Naive thymus-derived CD4-positive, alpha-beta T cell (primary cell): Measurements from ENCODE around the gene CDKN1A. TPM values are rescaled to one million over a fixed set of nuclear protein-coding genes. Genes with fewer than 3 reads are reported as not detected.
"Not testable (repeated sequence)": the region's sequence is repeated elsewhere in the genome, so short reads cannot be mapped to it uniquely, and the experiment has no call there.

Experiments used
- ATAC-seq: fragments of 150-1000 bp; cut with Tn5 transposase; 2 replicates; pipeline ENCODE4 v1.10.0; 2021; ENCODE audit warnings: mild to moderate bottlenecking, moderate library complexity
- CTCF ChIA-PET: fragments of 350-600 bp; sonication (Branson Sonifier 250); formaldehyde crosslinking; loops from one replicate; lab custom pipeline; 2021; ENCODE audit warnings: antibody characterized with exemption; lab: Charles Lee
- POLR2A ChIA-PET: fragments of 350-600 bp; sonication (Branson Sonifier 250); formaldehyde crosslinking; loops from one replicate; lab custom pipeline; 2021; ENCODE audit warnings: antibody characterized with exemption, inconsistent platforms; lab: Charles Lee
- DNase-seq, 9 donors: peaks; one replicate each; pipeline versions ENCODE4 v3.0.0 to v3.0.0-alpha.2; 2020 to 2022; ENCODE audit warnings: mixed read lengths in 1 of 9
- H3K27ac ChIP-seq: one replicate; pipeline ENCODE4 v1.7.0; 2013; ENCODE audit warnings: mild to moderate bottlenecking, low read depth, low read length, moderate library complexity
- H3K27me3 ChIP-seq, 2 donors: one replicate each; pipeline ENCODE4 v1.7.0; 2013; ENCODE audit warnings: low read length in 2 of 2, mild to moderate bottlenecking in 2 of 2, moderate library complexity in 2 of 2; ENCODE audit not compliant: control insufficient read depth in 2 of 2, insufficient read depth in 2 of 2
- H3K36me3 ChIP-seq, 3 experiments: 1 replicate in 2 of 3; 2 replicates in 1 of 3; pipeline ENCODE4 v1.7.0; 2013; ENCODE audit warnings: low read length in 3 of 3, mild to moderate bottlenecking in 3 of 3, moderate library complexity in 1 of 3; ENCODE audit not compliant: insufficient read depth in 3 of 3, control insufficient read depth in 2 of 3
- H3K4me1 ChIP-seq, 2 donors: one replicate each; pipeline ENCODE4 v1.7.0; 2013; ENCODE audit warnings: low read length in 2 of 2, mild to moderate bottlenecking in 2 of 2, moderate library complexity in 1 of 2; ENCODE audit not compliant: control insufficient read depth in 2 of 2, insufficient read depth in 2 of 2
- H3K4me3 ChIP-seq: 2 replicates; pipeline ENCODE4 v1.7.0; 2013; ENCODE audit warnings: mild to moderate bottlenecking, low read length
- H3K9me3 ChIP-seq, 3 experiments: 1 replicate in 2 of 3; 2 replicates in 1 of 3; pipeline ENCODE4 v1.7.0; 2013; ENCODE audit warnings: low read length in 3 of 3; ENCODE audit not compliant: control insufficient read depth in 2 of 3
- H3K27ac Mint-ChIP-seq, 9 donors: one replicate each; pipeline ENCODE4 v1.8.0; 2020 to 2022; ENCODE audit warnings: mixed read lengths in 9 of 9, mild to moderate bottlenecking in 8 of 9, moderate library complexity in 5 of 9, inconsistent platforms in 2 of 9
- H3K27me3 Mint-ChIP-seq, 5 donors: one replicate each; pipeline ENCODE4 v1.8.0; 2021 to 2022; ENCODE audit warnings: mixed read lengths in 5 of 5, mild to moderate bottlenecking in 1 of 5
- H3K36me3 Mint-ChIP-seq, 5 donors: one replicate each; pipeline ENCODE4 v1.8.0; 2020 to 2022; ENCODE audit warnings: mixed read lengths in 5 of 5, mild to moderate bottlenecking in 3 of 5, inconsistent platforms in 1 of 5
- H3K4me1 Mint-ChIP-seq, 7 donors: one replicate each; pipeline ENCODE4 v1.8.0; 2020 to 2022; ENCODE audit warnings: mixed read lengths in 7 of 7, mild to moderate bottlenecking in 3 of 7, inconsistent platforms in 1 of 7
- H3K4me3 Mint-ChIP-seq, 10 donors: one replicate each; pipeline ENCODE4 v1.8.0; 2020 to 2022; ENCODE audit warnings: mild to moderate bottlenecking in 10 of 10, mixed read lengths in 10 of 10, moderate library complexity in 6 of 10, inconsistent platforms in 2 of 10
- H3K9me3 Mint-ChIP-seq, 11 donors: one replicate each; pipeline ENCODE4 v1.8.0; 2020 to 2022; ENCODE audit warnings: mixed read lengths in 11 of 11, mild to moderate bottlenecking in 4 of 11, inconsistent platforms in 1 of 11, moderate library complexity in 1 of 11
- intact Hi-C, 2 donors: fragments of 100-400 bp; cut with micrococcal nuclease; formaldehyde crosslinking; loops; one replicate each; pipeline ENCODE4 v1.15.1; 2023
- polyA plus RNA-seq, 2 donors: library from polyadenylated mRNA; unstranded; fragments of 300-500 nt; fragmentation: Illumina TruSeq; gene quantifications; one replicate each; pipeline ENCODE4 v1.2.3, GENCODE V29; 2021
- total RNA-seq, 6 experiments: library from RNA in 5 of 6; stranded (reverse) in 5 of 6; gene quantifications; 1 replicate in 5 of 6; 2 replicates in 1 of 6; pipeline ENCODE4 v1.2.3 and lab custom pipeline; 2021 to 2026

CDKN1A gene
- total and polyA plus RNA-seq, 7 experiments from 2014 or later: 0.08 to 156 (median 1.6) TPM

DNA sequence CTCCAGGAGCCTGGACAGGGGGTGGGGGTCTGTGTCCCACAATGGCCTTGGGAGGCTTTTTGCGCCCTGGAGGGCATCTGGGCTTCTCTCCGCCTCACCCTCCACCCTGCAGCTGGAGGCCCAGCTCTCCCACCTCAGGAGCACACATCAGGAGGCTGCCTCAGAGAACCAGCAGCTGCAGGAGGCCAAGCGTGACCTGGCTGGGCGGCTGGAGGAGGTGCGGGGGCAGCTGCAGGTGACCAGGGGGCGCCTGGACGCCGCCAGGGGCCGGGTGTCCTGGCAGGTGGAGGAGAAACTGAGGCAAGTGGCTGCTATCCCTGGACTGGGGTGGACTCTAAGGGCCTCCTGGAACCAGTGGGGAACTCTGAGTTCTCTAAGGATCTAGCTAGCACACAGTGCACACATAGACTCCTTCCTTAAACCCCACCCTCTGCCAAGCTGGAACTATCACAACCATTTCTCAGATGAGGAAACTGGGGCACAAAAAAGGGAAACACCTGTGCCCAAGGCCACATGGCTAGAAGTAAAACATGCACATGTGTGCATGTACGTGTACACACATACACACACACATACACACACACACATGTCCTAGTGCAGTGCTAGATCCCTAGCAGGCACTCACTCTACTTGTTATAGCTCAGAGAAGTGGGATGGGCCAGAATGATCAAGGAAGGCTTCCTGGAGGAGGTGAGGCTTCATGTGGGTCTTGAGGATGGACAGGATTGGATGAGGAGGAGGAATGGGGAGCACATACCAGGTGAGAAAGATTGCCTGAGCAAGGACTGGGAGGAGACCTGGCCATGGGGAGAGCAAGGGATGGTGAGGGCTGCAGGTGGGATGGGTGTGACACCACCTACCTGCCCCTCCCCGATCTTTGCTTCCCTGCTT is 42.0 kb downstream of the CDKN1A start:
- H3K27ac ChIP-seq: no peak overlapping the region
- H3K27me3 Mint-ChIP-seq: peaks cover 0 to 4% (median 0%) of the 10 kb centered on the region in 5 donors
- intact Hi-C loops: loop anchor here in 1 of 2 donors (5.0 kb wide), 1 partner anchor 37 kb away; no protein-coding TSS in a partner anchor
- H3K4me1 Mint-ChIP-seq: peaks cover 0 to 12% (median 0%) of the 10 kb centered on the region in 7 donors
- no peaks in the 10 kb centered on the region for H3K9me3 Mint-ChIP-seq
- DNase-seq (no peak), ATAC-seq (no peak)
- H3K4me1 ChIP-seq: no peaks in the 10 kb centered on the region
- H3K4me3 Mint-ChIP-seq: no peak overlapping the region
- no peak overlapping the region for H3K4me3 ChIP-seq
- no peaks in the 10 kb centered on the region for H3K9me3 ChIP-seq
- POLR2A ChIA-PET: interaction anchor here (1.1 kb wide), 1 partner anchor 518 kb away, joined by 3 read pairs; no protein-coding TSS in a partner anchor
- H3K36me3 ChIP-seq: no peaks in the 10 kb centered on the region
- no peaks in the 10 kb centered on the region for H3K27me3 ChIP-seq
- H3K27ac Mint-ChIP-seq: peak overlapping the region in 1 of 9 donors; percentile 2
- CTCF ChIA-PET: no interaction called here
- H3K36me3 Mint-ChIP-seq: no peaks in the 10 kb centered on the region

DNA sequence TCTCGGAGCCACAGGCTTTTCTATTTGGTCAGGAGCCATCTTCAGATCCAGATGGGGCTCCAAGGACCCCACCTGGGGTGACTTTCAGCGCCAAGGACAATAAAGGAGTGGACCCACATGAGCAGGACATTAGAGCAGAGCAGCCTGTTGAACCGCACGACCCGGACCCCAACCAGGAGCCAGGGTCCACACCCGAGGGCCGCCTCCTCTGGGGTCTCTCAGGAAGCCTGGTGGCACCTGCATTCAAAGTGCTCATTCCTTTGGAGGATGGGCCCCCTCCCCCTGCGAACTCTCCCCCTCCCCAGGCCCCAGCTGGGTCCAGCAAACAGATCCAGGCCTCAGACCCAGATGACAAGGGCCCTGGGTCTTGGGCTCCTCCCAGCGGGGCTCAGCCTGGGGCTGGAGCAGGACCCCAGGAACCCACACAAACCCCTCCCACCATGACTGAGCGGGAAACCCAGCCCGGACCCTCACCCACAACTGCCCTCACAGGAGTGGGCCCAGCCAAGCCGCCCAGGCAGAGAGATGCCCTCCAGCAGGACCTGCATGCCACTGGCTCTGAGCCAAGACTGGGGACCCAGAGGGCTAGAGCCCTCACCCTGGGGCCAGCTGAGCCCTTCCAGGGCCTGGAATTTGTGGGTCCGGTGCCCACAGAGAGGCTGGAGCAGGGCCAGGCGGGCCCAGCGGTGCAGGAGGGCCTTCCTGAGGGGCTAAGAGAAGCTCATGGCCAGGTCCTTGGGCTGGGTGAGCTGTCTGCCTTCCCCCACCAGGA is 43.0 kb downstream of the CDKN1A start:
- no peaks in the 10 kb centered on the region for H3K9me3 Mint-ChIP-seq
- H3K27ac Mint-ChIP-seq: no peak overlapping the region
- no peak for DNase-seq
- no peaks in the 10 kb centered on the region for H3K36me3 Mint-ChIP-seq
- no peaks in the 10 kb centered on the region for H3K9me3 ChIP-seq
- H3K4me3 ChIP-seq: no peak overlapping the region
- no peak for ATAC-seq
- no peak overlapping the region for H3K4me3 Mint-ChIP-seq
- CTCF ChIA-PET: interaction anchor here (0.6 kb wide), 1 partner anchor 51 kb away, joined by 3 read pairs; no protein-coding TSS in a partner anchor
- H3K27me3 ChIP-seq: no peaks in the 10 kb centered on the region
- H3K4me1 Mint-ChIP-seq: peaks cover 0 to 19% (median 0%) of the 10 kb centered on the region in 7 donors
- no peaks in the 10 kb centered on the region for H3K4me1 ChIP-seq
- intact Hi-C loops: loop anchor here in 1 of 2 donors (5.0 kb wide), 1 partner anchor 36 kb away; no protein-coding TSS in a partner anchor
- POLR2A ChIA-PET: interaction anchor here (0.7 kb wide), 1 partner anchor 99 kb away, joined by 3 read pairs; no protein-coding TSS in a partner anchor
- H3K36me3 ChIP-seq: no peaks in the 10 kb centered on the region
- H3K27me3 Mint-ChIP-seq: peaks cover 0 to 4% (median 0%) of the 10 kb centered on the region in 5 donors
- no peak overlapping the region for H3K27ac ChIP-seq

DNA sequence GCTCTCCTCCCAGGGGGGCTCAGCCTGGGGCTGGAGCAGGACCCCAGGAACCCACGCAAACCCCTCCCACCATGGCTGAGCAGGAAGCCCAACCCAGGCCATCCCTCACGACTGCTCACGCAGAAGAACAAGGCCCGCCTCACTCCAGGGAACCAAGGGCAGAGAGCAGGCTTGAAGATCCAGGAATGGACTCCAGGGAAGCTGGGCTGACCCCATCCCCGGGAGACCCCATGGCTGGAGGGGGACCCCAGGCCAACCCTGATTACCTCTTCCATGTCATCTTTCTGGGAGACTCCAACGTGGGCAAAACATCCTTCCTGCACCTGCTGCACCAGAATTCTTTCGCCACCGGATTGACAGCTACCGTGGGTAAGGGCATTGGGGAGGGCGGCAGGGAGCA is 43.9 kb downstream of the CDKN1A start:
- H3K4me3 ChIP-seq: no peak overlapping the region
- no peak for ATAC-seq
- Mint-ChIP-seq H3K27ac (no peak overlapping the region), H3K4me1 (peaks cover 0 to 27% (median 5%) of the 10 kb centered on the region in 7 donors), H3K27me3 (peaks cover 0 to 4% (median 0%) of the 10 kb centered on the region in 5 donors), H3K4me3 (no peak overlapping the region), H3K36me3 (no peaks in the 10 kb centered on the region), H3K9me3 (no peaks in the 10 kb centered on the region)
- no peaks in the 10 kb centered on the region for H3K4me1 ChIP-seq
- H3K36me3 ChIP-seq: no peaks in the 10 kb centered on the region
- no peaks in the 10 kb centered on the region for H3K27me3 ChIP-seq
- no peak for DNase-seq
- no peaks in the 10 kb centered on the region for H3K9me3 ChIP-seq
- intact Hi-C loops: loop anchor here in 1 of 2 donors (5.0 kb wide), 1 partner anchor 35 kb away; no protein-coding TSS in a partner anchor
- no peak overlapping the region for H3K27ac ChIP-seq
- CTCF ChIA-PET: interaction anchor here (0.6 kb wide), 1 partner anchor 52 kb away, joined by 3 read pairs; no protein-coding TSS in a partner anchor
- POLR2A ChIA-PET: interaction anchor here (0.7 kb wide), 1 partner anchor 98 kb away, joined by 3 read pairs; no protein-coding TSS in a partner anchor

DNA sequence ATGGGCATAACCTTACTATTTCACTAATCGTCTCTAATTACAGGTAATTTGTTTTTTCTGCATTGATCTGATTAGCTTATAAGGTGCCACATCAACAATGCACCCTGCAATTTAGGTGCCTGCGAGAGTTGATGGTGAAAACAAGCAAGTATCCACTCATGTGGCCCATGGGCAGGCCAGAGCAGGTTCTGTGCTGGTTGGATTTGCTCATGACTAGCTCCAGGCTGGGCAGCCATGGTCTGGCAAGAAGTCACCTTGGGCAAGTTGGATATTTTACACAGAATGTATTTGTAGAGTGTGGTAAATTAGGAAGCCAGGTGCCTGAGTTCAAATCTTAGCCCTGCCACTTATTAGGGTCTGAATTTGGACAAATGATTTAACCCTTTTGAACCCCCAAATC is 44.4 kb downstream of the CDKN1A start:
- ATAC-seq: no peak
- no peaks in the 10 kb centered on the region for H3K27me3 Mint-ChIP-seq
- H3K27ac Mint-ChIP-seq: no peak overlapping the region
- no peak overlapping the region for H3K4me3 ChIP-seq
- intact Hi-C loops: loop anchor here in 1 of 2 donors (5.0 kb wide), 1 partner anchor 34 kb away; no protein-coding TSS in a partner anchor
- peaks cover 4 to 33% (median 10%) of the 10 kb centered on the region in 7 donors for H3K4me1 Mint-ChIP-seq
- peaks cover 0 to 2% (median 0%) of the 10 kb centered on the region in 11 donors for H3K9me3 Mint-ChIP-seq
- DNase-seq: no peak
- H3K27me3 ChIP-seq: no peaks in the 10 kb centered on the region
- no peak overlapping the region for H3K4me3 Mint-ChIP-seq
- POLR2A ChIA-PET: no interaction called here
- no peaks in the 10 kb centered on the region for H3K9me3 ChIP-seq
- H3K36me3 ChIP-seq: no peaks in the 10 kb centered on the region
- no peaks in the 10 kb centered on the region for H3K36me3 Mint-ChIP-seq
- H3K27ac ChIP-seq: no peak overlapping the region
- peaks cover 0 to 3% of the 10 kb centered on the region in 2 donors for H3K4me1 ChIP-seq
- CTCF ChIA-PET: no interaction called here

DNA sequence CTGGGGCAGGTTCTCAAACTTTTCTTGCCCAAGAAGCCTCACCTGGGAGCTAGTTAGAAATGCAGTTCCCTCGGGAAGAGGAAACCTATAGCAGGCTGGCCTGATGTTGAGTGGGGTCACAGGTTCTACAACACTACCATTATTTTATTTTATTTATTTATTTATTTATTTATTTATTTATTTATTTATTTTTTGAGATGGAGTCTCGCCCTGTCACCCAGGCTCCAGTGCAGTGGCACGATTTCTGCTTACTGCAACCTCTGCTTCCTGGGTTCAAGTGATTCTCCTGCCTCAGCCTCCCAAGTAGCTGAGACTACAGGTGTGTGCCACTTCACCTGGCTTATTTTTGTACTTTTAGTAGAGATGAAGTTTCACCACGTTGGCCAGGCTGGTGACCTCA is 45.5 kb downstream of the CDKN1A start:
- not testable (repeated sequence) for H3K27me3 Mint-ChIP-seq, H3K27ac Mint-ChIP-seq

More for the DNA sequence above, 45.5 kb downstream of the CDKN1A start:
- not testable (repeated sequence) for H3K36me3 Mint-ChIP-seq, DNase-seq, ATAC-seq, H3K36me3 ChIP-seq, H3K4me3 Mint-ChIP-seq, H3K27me3 ChIP-seq, H3K27ac ChIP-seq, H3K4me1 ChIP-seq, H3K9me3 Mint-ChIP-seq, H3K9me3 ChIP-seq, H3K4me3 ChIP-seq
- ChIA-PET CTCF (interaction anchor here (1.2 to 1.3 kb wide), 2 partner anchors 11 to 109 kb away, joined by 4 read pairs; no protein-coding TSS in a partner anchor), POLR2A (interaction anchor here (0.6 kb wide), 1 partner anchor 235 kb away, joined by 3 read pairs; no protein-coding TSS in a partner anchor)
- intact Hi-C loops: loop anchor here in 1 of 2 donors (1.0 to 5.0 kb wide), 2 partner anchors 33 to 101 kb away; no protein-coding TSS in a partner anchor
- peaks cover 6 to 41% (median 12%) of the 10 kb centered on the region in 7 donors for H3K4me1 Mint-ChIP-seq
